NCI-H345 (cell line): ENCODE data around the gene PLAAT1.
A peak's percentile ranks its signal among the peaks of the same experiment; 100 is the strongest.

Experiments
- DNase-seq: peaks from one replicate; lab custom pipeline; 2025; lab: John Stamatoyannopoulos, UW

Gene PLAAT1

DNA sequence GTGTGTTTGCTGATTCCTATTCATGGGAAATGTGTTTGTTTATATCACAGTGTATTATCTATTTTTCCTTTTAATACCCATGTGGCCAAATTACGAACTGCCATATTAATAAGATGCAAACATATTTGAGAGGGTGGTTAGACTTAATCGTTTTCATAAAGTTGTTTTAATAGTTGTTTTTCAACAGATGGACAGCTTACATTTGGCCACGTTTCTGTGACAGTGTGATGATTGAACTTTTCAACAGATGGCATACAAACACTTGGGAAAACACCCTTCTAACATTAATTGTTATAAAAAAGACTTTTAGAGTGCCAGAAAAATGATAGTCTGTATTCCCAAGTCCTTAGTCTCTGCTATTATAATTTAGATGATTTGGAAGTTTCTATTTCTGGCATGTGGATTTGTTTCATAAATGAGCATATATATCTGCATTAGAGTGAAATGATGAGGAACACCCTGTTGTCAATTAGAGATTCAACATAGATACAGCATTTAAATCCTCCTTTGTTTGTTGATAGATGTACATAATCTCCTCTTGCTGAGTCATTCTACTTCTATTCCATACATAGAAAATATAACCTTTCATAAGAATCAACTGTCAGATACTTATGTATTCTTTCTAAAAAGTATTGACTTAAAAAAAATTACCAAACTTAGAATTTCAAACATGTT lies 13.1 kb downstream of the PLAAT1 start:
- no peak for DNase-seq

- no peak for DNase-seq
Measured at GRCh38 chr3:193261970-193262369, 20.9 kb downstream of the PLAAT1 start.

- DNase-seq = no peak
Measured at GRCh38 chr3:193262707-193263106, 21.7 kb downstream of the PLAAT1 start.

DNA sequence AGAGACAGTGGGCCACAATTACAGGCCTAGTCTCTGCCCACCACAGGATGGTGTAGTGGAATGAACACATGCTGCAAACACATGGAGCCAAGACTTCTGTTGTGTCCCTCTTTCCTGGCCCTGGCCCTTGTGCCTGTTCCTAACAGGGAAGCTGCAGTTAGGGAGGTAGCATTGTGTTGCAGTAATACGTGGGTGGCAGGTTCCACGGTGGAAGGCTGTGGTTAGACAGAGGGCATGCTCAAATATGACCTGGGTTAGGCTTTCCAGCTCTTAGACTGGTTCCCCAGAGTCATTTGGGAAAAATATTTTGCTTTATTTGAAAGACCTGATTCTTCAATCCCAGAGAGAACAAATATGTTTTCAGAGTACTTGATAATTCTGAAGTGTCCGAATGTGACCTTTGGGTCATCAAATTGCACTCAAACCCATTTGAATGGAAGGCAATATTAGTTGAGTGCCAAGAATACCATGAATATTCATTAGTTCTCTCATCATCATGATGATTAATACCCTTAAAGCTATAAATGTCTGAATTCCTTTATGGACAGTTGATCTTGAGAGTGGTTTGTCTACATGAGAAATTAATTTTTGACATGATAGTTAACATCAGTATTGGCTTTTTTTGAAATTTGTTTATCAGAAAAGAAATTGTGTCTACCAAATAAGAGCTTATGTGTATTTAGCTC lies 28.5 kb downstream of the PLAAT1 start:
- no peak for DNase-seq

- peak; percentile 12 for DNase-seq
Measured at GRCh38 chr3:193270451-193270850, 29.4 kb downstream of the PLAAT1 start.

GRCh38 chr3:193271101-193271840 lies 30.2 kb downstream of the PLAAT1 start:
- DNase-seq = no peak

- DNase-seq = no peak
Measured at GRCh38 chr3:193292386-193292785, 51.4 kb downstream of the PLAAT1 start.

GRCh38 chr3:193295985-193296384 lies 55.0 kb downstream of the PLAAT1 start:
- DNase-seq = no peak

GRCh38 chr3:193297421-193297820 lies 56.4 kb downstream of the PLAAT1 start:
- no peak for DNase-seq

DNA sequence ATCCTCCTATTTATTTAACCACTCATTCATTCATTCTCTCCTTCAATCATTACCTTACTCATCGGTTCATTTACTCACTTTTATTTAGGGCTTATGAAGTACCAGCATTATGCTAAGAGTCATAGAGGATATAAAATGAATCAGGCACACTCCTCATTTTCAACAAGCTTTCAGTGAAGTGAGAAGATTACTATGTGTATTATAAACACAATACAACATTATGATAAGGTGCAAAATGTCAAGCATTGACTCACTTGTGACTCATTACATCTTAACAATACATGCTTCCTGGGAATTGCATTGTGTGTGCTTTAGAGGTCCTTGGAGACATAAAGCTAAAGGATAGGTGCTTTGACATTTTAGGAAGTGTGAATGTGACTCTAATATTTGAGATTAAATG lies 60.4 kb downstream of the PLAAT1 start:
- no peak for DNase-seq

DNA sequence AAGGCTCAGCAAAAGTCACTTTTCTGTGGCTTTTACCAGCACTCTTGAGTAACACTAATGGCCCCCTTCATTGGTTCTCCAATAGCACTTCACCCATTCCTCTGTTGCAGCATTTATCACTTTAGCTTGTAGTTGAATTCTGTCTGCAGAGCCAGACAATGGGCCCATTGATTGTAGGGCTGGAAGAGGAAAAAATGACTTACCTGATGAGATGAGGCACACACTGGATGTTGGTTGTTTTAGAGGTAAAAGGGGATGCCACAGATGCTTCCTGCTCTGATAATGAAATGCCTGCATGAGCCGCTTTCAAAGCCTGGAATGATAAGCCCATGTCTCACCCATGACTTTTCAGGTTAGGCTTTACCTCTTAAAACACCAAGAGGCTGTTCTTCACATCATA lies 64.3 kb downstream of the PLAAT1 start:
- no peak for DNase-seq

DNA sequence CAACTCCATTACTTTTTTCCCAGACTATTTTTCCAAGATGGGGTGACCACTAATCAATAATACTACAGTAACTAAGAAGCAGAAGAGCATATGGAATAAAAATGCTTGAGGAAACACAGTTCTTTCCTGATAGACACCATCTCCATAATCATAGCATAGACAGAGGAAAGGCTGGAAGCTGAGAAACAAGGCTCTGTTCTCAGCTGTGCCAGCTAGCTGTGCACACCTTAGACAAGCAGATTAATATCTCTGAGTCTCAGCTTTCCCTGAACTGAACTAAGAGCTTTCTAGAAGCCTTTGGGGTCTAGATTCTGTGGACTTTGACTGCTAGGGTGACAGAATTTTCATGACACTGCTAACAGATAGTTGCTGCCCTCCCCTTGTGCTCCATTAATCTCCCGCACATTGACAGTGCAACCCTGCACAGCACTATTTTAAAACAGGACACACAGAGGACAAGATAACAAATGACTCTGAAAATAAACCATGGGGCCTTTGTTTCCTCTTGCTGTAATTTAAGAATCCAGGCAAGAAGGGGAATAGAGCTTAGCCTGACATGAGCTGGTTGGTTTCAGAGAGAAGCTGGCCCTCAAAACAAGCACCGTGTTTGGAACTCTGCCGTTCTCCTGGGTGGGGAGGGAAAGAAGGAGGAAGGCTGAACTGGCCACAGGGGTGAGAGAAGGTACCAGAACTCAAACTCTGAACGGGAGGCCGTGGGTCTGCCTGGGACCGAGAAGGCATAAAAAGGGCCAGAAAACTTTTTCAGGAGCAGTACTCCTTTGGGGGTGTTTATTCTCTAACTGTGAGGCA lies 70.1 kb downstream of the PLAAT1 start:
- no peak for DNase-seq

- DNase-seq = no peak
Measured at GRCh38 chr3:193313061-193313958, 72.3 kb downstream of the PLAAT1 start.

- DNase-seq = no peak
Measured at GRCh38 chr3:193314161-193314560, 73.1 kb downstream of the PLAAT1 start.

- peak; percentile 2 for DNase-seq
Measured at GRCh38 chr3:193317682-193318300, 76.8 kb downstream of the PLAAT1 start.
